ENCODE data around the gene COQ8A.

DNA sequence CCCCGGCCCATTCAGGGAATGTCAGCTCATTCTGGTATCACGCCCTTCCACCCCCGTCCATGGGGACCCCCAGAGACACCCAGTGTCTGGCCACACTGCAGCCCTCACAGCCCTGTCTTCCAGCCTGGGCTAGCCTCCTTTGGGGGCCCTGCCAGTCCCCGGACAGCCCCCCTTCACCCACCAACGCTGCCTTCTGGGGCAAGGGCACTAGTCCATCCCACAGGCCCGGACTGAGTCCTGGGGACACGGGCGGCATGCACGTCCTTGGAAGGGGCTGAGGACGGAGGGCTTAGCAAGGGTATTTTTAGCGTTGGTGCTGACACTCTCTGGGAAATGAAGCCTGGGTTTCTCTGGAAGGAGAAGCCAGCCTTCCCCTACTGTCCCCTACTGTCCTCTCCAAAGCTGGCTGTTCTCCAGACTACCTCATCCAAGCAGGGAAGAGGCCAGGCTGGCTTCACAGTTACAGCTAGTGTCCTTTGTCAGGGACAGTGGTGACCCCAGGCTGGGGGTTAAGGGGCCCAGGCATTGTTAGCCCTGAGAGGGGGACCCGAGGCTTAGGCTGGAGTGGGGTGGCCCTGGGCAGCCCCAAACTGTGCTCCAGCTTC is 39.5 kb downstream of the COQ8A start:
- TF ChIP-seq, protein P1, sequence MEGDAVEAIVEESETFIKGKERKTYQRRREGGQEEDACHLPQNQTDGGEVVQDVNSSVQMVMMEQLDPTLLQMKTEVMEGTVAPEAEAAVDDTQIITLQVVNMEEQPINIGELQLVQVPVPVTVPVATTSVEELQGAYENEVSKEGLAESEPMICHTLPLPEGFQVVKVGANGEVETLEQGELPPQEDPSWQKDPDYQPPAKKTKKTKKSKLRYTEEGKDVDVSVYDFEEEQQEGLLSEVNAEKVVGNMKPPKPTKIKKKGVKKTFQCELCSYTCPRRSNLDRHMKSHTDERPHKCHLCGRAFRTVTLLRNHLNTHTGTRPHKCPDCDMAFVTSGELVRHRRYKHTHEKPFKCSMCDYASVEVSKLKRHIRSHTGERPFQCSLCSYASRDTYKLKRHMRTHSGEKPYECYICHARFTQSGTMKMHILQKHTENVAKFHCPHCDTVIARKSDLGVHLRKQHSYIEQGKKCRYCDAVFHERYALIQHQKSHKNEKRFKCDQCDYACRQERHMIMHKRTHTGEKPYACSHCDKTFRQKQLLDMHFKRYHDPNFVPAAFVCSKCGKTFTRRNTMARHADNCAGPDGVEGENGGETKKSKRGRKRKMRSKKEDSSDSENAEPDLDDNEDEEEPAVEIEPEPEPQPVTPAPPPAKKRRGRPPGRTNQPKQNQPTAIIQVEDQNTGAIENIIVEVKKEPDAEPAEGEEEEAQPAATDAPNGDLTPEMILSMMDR (IDR thresholded peaks at IDR 0.05; ENCODE audit: low read length) = no peak
- TF ChIP-seq EZH2 (IDR thresholded peaks at IDR 0.05; ENCODE audit: borderline replicate concordance, low read length) = no peak

Measured in OCI-LY1 (cell line).